Adrenal gland (tissue), 12 donors: Measurements from ENCODE around the gene CYFIP1. TPM values are rescaled to one million over a fixed set of nuclear protein-coding genes. Genes with fewer than 3 reads are reported as not detected.

Source experiments
- DNase-seq, 7 donors: peaks; one replicate each; pipeline ENCODE4 v3.0.0-alpha.2; 2019 to 2020
- H3K27ac ChIP-seq, 5 donors: fragments of 200-600 bp; sonication (generic) in 4 of 5; 1 replicate in 3 of 5; 2 replicates in 2 of 5; pipeline versions ENCODE4 v1.5.1 to v1.8.0; 2016 to 2020; ENCODE audit warnings: mild to moderate bottlenecking in 1 of 5
- H3K27me3 ChIP-seq: fragments of 200-600 bp; 2 replicates; pipeline ENCODE4 v1.8.0; 2021
- H3K36me3 ChIP-seq, 2 donors: fragments of 200-600 bp; replicated peaks in 1 of 2; 1 replicate in 1 of 2; 2 replicates in 1 of 2; pipeline versions ENCODE4 v1.5.1 to v1.8.0; 2018 to 2022
- H3K4me1 ChIP-seq, 2 donors: fragments of 200-600 bp; replicated peaks in 1 of 2; 1 replicate in 1 of 2; 2 replicates in 1 of 2; pipeline versions ENCODE4 v1.5.1 to v1.8.0; 2018 to 2021
- H3K4me3 ChIP-seq, 4 donors: fragments of 200-600 bp; sonication (generic) in 3 of 4; one replicate each; pipeline ENCODE4 v1.5.1; 2016 to 2018
- H3K9me3 ChIP-seq, 3 donors: fragments of 200-600 bp; sonication (generic) in 1 of 3; replicated peaks in 1 of 3; 1 replicate in 2 of 3; 2 replicates in 1 of 3; pipeline versions ENCODE4 v1.5.1 to v1.8.0; 2016 to 2021
- CTCF ChIP-seq, 6 experiments: fragments of 450-650 bp in 4 of 6; fragments of 200-600 bp in 2 of 6; sonication (generic) in 1 of 6; IDR thresholded peaks; 1 replicate in 5 of 6; 2 replicates in 1 of 6; pipeline versions ENCODE4 v1.5.1 to v1.8.0; 2016 to 2021; ENCODE audit warnings: antibody characterized with exemption in 6 of 6, mild to moderate bottlenecking in 2 of 6, moderate library complexity in 1 of 6
- POLR2A ChIP-seq, 2 donors: fragments of 450-650 bp; IDR thresholded peaks; one replicate each; pipeline ENCODE4 v1.6.1; 2017; ENCODE audit warnings: antibody characterized with exemption in 2 of 2, mild to moderate bottlenecking in 2 of 2, moderate library complexity in 1 of 2
- WGBS, 4 donors: extraction: QIAGEN DNeasy Blood & Tissue Kit in 2 of 4; methylation state at CpG; one replicate each; pipeline versions ENCODE4 v1.1.5 to v1.1.7; 2013 to 2017; 5-methylcytosine and 5-hydroxymethylcytosine counted together
- intact Hi-C, 2 donors: fragments of 100-400 bp; cut with DNase I; formaldehyde crosslinking; loops; one replicate each; pipeline versions ENCODE4 v1.14.1 to v1.15.0; 2022 to 2023
- polyA plus RNA-seq, 3 donors: library from polyadenylated mRNA; stranded (reverse); fragments of 200-250 nt in 2 of 3; fragments of 350-450 nt in 1 of 3; fragmentation: Illumina TruSeq in 1 of 3; extraction: RNeasy Lipid Tissue Mini Kit (QIAGEN cat#74804) in 1 of 3; gene quantifications; one replicate each; pipeline ENCODE4 v1.2.3, GENCODE V29; 2013 to 2014
- total RNA-seq, 9 donors: library from RNA; depleted of rRNA in 4 of 9; stranded (reverse); fragments of >200 nt in 4 of 9; fragments of 120-200 nt in 1 of 9; fragmentation: NEBNext Ultra II Directional in 1 of 9; extraction: Animal tissue kit (Norgen Biotek cat#: 25700) in 1 of 9; gene quantifications; one replicate each; pipeline versions ENCODE4 v1.1.0 to v1.2.4, GENCODE V29; 2013 to 2023
- donor health status: healthy with polysubstance abuse.
- donor health status: Bipolar disorder and iron deficiency.
- donor health status: DM: yes; HTN: yes; CAD: no.
- donor health status: DM: no; HTN: no; CAD: no.
- donor health status: DM: no; HTN: no; CAD: no.
- donor health status: DM: yes; HTN: yes; CAD: no.

The CYFIP1 gene
- total and polyA plus RNA-seq, 12 donors, result 21.2 to 124 (median 85.0) TPM

GRCh38 chr15:22883196-22883595, 97.0 kb downstream of the CYFIP1 start:
- H3K27me3 ChIP-seq, result no peaks in the 10 kb centered on the region
- H3K4me1 ChIP-seq, result no peaks in the 10 kb centered on the region
- H3K36me3 ChIP-seq, result peaks cover 0 to 31% of the 10 kb centered on the region in 2 donors
- intact Hi-C loops, result no loop called here
- DNase-seq, result no peak
- no peak for TF ChIP-seq POLR2A (IDR thresholded peaks at IDR 0.05)
- no peak for TF ChIP-seq CTCF (IDR thresholded peaks at IDR 0.05)
- no peak overlapping the region for H3K27ac ChIP-seq
- 91 to 98% (median 92%) methylated on average over 8 to 13 of the region's 13 CpGs for WGBS, 4 donors
- H3K4me3 ChIP-seq, result no peak overlapping the region
- no peaks in the 10 kb centered on the region for H3K9me3 ChIP-seq

GRCh38 chr15:22881739-22882440, 98.3 kb downstream of the CYFIP1 start:
- Histone ChIP-seq H3K9me3 (no peaks in the 10 kb centered on the region), H3K27ac (no peak overlapping the region), H3K27me3 (no peaks in the 10 kb centered on the region), H3K36me3 (peaks cover 0 to 36% of the 10 kb centered on the region in 2 donors), H3K4me1 (no peaks in the 10 kb centered on the region), H3K4me3 (no peak overlapping the region)
- no peak for DNase-seq
- 91 to 96% (median 94%) methylated on average over 16 to 25 of the region's 25 CpGs for WGBS, 4 donors
- TF ChIP-seq POLR2A (IDR thresholded peaks at IDR 0.05), result no peak
- no peak for TF ChIP-seq CTCF (IDR thresholded peaks at IDR 0.05)
- intact Hi-C loops, result no loop called here

- peaks cover 0 to 43% of the 10 kb centered on the region in 2 donors for H3K36me3 ChIP-seq
- H3K4me1 ChIP-seq, result no peaks in the 10 kb centered on the region
- 91 to 95% (median 94%) methylated on average over 17 to 19 of the region's 19 CpGs for WGBS, 4 donors
- intact Hi-C loops, result no loop called here
- no peaks in the 10 kb centered on the region for H3K9me3 ChIP-seq
- H3K27me3 ChIP-seq, result no peaks in the 10 kb centered on the region
- no peak for DNase-seq
- no peak for TF ChIP-seq CTCF (IDR thresholded peaks at IDR 0.05)
- no peak for TF ChIP-seq POLR2A (IDR thresholded peaks at IDR 0.05)
- no peak overlapping the region for H3K4me3 ChIP-seq
- H3K27ac ChIP-seq, result no peak overlapping the region
These were observed 99.0 kb downstream of the CYFIP1 start for GRCh38 chr15:22880981-22881738.

- Histone ChIP-seq H3K4me1 (no peaks in the 10 kb centered on the region), H3K27me3 (no peaks in the 10 kb centered on the region), H3K9me3 (no peaks in the 10 kb centered on the region), H3K27ac (no peak overlapping the region), H3K4me3 (no peak overlapping the region), H3K36me3 (peaks cover 0 to 49% of the 10 kb centered on the region in 2 donors)
- intact Hi-C loops, result no loop called here
- 88 to 95% (median 93%) methylated on average over 26 to 33 of the region's 33 CpGs for WGBS, 4 donors
- DNase-seq, result no peak
- TF ChIP-seq POLR2A (IDR thresholded peaks at IDR 0.05) (no peak), CTCF (IDR thresholded peaks at IDR 0.05) (no peak)
These were observed 99.8 kb downstream of the CYFIP1 start for GRCh38 chr15:22880068-22880980.
